Measurements from ENCODE around the gene FAT2.

The FAT2 gene, protein sequence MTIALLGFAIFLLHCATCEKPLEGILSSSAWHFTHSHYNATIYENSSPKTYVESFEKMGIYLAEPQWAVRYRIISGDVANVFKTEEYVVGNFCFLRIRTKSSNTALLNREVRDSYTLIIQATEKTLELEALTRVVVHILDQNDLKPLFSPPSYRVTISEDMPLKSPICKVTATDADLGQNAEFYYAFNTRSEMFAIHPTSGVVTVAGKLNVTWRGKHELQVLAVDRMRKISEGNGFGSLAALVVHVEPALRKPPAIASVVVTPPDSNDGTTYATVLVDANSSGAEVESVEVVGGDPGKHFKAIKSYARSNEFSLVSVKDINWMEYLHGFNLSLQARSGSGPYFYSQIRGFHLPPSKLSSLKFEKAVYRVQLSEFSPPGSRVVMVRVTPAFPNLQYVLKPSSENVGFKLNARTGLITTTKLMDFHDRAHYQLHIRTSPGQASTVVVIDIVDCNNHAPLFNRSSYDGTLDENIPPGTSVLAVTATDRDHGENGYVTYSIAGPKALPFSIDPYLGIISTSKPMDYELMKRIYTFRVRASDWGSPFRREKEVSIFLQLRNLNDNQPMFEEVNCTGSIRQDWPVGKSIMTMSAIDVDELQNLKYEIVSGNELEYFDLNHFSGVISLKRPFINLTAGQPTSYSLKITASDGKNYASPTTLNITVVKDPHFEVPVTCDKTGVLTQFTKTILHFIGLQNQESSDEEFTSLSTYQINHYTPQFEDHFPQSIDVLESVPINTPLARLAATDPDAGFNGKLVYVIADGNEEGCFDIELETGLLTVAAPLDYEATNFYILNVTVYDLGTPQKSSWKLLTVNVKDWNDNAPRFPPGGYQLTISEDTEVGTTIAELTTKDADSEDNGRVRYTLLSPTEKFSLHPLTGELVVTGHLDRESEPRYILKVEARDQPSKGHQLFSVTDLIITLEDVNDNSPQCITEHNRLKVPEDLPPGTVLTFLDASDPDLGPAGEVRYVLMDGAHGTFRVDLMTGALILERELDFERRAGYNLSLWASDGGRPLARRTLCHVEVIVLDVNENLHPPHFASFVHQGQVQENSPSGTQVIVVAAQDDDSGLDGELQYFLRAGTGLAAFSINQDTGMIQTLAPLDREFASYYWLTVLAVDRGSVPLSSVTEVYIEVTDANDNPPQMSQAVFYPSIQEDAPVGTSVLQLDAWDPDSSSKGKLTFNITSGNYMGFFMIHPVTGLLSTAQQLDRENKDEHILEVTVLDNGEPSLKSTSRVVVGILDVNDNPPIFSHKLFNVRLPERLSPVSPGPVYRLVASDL (N-terminal part only)

DNA sequence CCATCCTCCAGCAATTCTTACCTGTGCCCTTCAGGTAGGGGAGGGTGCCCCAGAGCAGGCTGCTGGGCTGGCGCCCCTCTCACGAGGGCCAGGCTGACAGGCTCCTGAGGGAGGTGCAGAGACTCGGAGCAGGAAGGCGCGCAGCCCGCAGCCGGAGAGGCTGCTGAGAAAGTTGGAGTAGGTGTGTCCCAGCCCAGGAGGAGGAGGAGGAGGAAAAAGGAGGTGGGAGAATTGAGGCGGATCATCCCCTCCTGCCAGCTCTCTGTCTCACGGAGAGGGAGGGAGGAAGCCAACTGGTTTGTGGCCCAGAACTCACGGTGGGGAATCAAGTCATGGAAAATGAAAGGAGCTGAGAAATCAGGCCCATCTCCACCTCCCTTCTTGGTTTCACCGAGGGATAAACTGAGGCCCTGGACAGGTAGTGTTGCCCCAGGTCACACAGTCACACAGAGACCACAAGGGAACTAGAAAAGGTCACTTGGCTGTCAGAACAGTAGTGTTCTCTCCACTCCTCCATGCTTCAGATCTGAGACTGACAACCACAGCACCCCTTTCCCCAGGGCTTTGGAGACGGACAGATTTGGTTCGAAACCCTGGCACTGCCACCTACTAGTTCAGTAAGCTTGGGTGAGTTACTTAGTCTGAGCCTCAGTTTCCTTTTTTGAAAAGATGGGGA, at the start of gene FAT2:
Gene FAT2 (minus strand): TSS at position 188 of the 676 bp plus-strand sequence. CDS start 22,400 bp downstream, outside the sequence.
- no peak for DNase-seq (ENCODE audit: low spot score)

DNA sequence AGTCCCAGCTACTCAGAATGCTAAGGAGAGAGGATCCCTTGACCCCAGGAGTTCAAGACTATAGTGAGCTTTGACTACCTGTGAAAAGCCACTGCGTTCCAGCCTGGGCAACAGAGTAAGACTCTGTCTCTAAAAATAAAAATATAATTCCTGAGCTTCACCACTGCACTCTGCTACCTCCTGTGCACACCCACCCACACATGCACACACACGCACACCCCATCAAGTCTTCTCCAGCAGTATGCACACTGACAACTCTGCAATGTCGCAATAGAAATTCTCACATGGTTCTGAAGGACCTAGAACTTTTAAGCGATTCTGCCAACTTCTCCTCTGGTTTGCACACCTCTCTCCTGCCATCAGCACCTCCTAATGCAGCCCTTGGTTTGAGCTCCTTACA, 47.5 kb upstream of the FAT2 start:
- no peak for DNase-seq (ENCODE audit: low spot score)

DNA sequence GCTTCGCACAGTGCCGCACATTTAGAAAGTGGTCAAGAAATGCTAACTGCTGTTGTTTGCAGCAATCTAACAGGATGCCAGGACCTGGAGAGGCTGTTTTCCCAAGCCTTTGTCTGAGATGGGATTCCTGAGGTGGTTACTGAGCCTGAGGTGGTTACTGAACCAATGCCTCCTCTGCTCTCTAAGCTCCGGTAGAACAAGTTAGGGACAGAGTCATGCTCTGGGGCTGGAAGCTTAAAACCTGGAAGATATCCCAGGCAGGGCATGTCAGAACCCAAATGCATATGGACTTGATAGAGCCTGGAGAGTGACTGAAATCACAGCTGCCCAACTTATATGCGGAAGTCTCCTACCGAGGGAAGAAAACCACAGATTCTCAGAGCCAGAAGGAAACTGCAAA, 46.5 kb upstream of the FAT2 start:
- no peak for DNase-seq (ENCODE audit: low spot score)

DNA sequence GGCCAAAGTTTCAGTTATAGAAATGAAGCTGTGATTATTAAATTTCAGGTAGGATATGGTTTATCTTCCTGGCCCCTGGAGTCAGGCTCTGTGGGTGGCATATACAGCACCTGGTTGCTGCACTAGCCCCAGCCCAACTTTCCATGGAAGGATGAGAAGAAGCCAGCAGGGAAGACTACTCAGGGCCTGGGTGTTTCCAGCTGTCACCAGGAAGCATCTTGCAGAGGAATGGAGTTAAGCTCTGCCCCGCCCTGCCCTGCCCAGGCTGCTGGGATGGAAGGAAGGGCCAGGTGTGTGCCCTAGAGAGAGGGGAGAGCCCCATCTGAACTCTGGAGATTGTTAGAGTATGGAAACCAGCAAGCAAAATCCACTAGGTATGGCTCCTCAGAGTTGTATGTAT, 42.8 kb upstream of the FAT2 start:
- no peak for DNase-seq (ENCODE audit: low spot score)

DNA sequence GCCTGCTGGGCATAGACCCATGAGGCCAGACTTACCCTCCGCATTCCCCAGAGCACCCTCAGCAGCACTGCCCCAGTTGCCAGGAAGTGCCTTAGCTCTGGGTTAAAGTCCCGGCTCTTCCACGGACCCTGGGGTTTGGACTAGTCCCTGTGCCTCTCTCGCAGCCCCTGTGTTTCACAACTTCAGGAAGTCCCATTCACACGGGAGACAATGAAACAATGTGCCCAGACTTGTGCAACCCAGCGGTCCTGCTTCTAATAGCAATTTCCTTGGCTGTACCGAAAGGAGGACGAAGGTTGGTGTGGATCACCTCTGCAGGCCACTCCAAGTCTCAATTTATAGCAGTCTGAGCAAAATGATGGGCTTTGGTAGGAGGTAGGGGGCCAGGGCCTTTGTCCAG, 41.8 kb upstream of the FAT2 start:
- DNase-seq (ENCODE audit: low spot score) = no peak

DNA sequence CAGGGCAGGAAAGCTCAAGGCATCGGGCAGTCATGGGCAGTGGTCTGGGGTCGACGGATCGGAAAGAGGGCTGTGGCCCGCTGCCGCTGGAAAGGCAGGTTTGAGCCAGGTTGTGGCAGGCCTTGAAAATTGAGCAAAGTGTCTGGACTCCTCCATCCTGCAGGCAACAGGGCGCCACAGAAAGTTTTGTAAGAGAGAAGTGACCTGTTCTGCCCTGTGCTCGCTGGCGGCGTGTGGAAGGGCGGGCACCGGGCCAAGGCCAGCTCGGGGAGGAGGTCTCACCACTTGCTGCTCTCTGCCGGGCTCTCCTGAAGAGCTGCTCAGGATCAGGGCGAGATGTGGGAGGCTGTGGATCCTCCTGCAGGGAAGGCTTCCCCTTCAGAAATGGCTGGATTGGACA, 41.4 kb upstream of the FAT2 start:
- DNase-seq (ENCODE audit: low spot score) = no peak

DNA sequence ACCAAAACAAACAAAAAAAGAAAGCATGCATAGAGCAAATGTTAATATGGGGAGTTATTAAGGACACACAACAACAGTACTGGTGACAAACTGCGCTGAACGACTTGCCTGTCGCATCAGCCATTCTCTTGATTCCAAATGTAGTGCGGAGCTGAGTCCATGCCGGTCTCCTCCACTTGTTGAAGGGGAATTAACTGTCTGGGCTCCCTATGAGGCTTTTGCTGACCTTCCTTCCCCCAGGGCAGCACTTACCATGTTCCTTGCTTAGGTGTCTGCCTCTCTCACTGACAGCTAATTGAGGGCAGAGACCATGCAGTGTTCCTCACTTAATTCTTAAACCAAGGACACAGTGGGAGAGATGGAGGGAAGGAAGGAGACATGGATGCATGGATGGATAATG, 40.8 kb upstream of the FAT2 start:
- no peak for DNase-seq (ENCODE audit: low spot score)

DNA sequence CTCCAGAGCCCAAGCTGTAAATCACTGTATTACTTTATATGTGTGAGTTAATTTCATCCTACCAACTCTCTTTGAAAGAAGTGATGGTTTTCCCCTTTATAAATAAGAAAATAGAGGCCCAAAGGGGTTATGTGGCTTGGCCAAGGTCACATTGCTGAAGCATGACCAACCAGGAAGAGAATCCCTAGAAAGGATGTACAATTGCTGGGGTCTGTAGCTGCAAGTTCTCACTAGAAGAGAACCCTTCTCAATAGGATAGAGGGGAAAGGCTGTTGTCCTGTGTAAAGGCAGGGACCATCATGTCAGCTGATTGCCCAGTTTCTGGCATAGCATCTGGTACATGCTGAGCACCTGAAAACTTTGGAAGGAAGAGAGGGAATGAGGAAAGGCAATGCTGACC, 39.0 kb upstream of the FAT2 start:
- no peak for DNase-seq (ENCODE audit: low spot score)

DNA sequence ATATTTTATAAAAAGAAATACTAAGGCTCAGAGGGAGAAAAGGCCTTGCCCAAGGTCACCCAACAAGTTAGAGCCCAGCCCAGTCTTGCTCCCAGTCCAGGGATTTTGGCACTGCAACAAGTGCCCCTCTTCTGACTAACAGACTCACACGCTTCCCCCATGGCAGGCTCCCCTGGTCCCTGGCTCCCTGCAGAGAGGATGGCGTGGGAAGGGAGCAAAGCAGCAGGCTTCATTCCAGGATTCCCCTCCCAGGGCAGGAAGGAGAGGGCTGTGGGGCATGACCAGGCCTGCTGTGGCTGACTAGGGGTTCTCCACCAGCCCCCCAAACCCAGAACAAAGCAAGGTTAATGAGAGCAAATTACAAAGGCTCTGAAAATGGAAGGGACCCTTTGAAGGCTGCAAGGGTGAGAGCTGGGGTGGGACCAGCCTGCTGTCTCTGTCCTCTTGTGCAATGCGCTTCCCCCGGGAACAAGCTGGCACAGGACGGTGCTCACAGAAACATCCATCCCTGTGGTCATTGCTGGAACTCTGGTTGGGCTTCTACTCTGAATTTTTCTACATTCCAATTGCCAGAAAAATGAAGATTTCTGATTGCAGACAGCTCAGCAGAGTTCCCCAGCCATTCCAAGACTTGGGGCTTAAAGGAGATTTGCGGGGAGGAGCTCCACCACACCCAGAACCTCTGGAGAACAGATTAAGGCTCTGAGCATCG, 37.1 kb upstream of the FAT2 start:
- DNase-seq (ENCODE audit: low spot score) = no peak

DNA sequence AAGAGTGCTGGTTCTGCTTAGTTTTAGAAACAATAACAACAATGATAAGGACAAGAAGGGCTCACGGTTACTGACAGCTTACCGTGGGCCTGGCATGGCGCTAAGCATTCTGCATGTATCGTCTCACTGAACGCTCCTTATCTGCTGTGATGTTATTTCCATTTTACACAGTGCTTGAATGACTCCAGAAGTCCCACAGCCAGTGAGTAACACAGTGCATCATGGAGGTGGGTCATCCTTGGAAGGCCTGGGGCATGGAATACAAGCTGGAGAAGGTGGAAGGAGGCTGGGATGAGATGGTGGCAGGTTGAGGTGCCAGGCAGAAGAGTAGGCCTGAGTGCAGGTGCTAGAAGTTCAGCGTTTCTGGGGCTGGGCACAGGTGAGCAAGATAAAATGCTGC, 36.5 kb upstream of the FAT2 start:
- no peak for DNase-seq (ENCODE audit: low spot score)

DNA sequence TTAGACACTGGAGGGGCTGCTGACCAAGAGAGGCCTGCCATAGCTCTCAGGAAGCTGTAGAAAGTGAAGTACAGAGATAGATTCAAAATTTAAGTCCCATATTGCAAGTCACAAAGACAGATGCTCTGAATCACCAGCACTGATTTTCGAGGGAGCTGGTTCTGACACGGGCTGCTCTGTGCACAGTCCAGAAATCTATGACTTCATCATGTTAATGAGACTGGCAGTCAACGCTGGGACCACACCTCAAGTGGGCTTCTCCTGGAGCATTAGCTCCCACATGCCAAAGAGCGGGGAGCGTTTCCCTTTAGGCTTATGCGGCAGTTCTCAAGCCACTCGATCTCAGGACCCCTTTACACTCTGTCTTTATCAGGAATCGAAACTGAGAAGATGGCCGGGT, 34.2 kb upstream of the FAT2 start:
- no peak for DNase-seq (ENCODE audit: low spot score)

DNA sequence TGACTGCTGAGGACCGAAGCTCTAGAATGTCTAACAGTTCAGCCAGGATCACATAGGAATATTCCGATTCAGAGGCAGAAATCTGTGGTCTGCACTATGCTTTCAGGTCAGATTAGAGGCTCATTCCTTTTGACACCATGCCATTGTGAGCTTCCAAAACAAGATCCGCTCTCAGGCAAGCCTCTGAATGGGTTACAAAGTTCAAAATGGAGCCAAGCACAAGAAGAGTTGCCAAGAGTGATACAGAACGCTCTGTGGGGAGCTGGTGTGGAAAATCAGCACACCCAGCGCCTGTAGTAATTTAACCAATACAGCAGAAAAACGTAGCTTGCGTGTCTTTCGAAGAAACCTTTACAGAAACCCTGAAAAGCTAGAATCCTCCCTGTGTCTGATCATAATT, 33.3 kb upstream of the FAT2 start:
- no peak for DNase-seq (ENCODE audit: low spot score)

DNA sequence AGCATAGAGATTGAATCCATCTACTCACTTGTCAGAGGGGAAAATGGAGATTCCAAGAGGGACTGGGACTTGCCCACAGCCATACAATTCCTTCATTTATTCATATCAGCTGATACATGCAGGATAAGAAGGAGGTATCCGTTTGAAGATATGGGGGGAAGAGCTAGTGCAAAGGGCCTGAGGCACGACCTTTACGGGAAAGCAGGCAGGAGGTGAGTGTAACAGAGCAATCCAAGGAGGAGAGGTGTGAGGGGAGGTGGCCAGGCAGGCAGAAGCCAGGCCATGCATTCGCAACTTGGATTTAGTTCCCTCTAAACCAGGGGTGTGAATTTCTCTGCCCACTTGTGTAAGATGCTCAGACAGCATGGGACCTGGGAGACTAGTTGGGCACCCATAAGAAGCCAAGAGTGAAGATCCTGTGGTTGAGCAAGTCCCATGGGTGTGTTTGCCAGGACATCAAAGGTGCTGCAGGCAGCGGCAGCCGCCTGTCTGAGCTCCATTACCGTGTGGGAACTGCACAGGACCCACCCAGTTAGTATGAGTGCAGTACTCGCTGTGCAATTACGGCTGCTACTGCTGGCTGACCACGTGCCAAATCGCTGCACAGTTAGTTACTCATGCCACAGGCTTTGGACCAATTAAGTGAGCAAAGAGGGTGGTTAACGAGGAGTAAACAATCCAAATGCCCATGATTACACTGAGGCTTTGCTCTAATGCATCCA, 31.4 kb upstream of the FAT2 start:
- DNase-seq (ENCODE audit: low spot score) = no peak

DNA sequence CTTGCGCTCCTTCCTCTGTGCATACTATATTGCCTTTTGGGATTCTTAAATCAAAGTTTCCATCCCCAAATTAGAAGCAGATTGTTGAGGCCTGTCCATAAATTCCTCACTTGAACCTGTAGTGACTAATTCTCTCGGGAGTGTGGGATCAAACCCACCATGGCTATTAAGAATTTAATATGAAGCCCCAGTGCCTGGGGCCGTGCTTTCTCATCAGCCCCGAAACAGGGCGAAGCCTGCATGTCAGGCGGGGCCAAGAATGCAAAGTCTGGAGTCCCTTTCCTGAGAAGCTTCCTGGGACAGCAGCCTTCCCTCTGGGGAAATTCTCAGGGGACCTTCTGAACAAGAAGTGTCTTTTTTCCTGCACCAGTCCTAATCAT, 29.3 kb upstream of the FAT2 start:
- no peak for DNase-seq (ENCODE audit: low spot score)

DNA sequence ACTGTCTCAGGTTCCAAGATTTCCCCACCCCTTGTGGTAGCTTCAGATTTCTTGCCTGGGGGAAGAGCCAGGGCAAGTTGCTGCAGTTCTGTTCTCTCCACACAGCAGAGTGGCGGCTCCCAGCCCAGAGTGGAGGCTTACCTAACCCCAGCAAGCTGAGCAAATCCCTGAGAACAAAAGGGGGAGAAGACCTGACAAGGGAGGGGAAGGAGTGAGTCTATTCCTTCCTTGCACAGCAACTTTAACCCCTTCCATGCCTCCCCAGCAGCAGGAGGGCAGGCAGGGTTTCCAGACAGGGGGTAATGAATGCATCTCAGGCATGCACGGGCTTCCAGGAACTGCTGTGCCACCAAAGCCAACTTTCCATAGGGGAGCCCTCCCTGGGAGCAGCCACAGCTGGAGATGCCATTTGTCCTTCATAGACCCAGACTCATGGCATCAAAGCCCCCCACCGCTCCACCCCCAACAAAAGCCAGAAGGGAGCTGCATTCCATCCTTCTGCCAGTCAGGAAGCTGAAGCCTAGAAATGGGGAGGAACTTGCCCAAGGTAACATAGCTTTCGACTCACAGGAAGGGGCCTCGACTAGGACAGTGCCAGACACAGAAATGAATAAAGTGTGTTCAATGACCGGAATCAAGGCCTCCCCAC, 28.8 kb upstream of the FAT2 start:
- no peak for DNase-seq (ENCODE audit: low spot score)

DNA sequence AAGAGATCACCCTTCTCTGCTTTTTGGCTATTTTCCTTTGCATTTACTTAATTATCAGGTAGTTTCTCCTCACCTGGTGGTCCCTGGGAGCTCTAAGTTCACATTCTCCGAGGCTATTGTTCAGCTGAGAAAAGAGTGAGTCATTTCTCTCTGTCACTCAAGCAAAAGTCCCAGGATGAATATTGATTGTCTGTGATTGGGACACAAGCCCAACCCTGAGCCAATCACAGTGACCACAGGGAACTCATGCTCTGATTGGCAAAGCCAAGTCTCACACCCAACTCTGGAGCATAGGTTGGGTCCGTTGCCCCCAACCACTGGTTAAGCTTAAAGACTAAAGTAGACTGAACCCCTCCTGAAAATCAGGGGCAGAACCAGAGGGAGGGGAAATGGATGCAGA, 27.8 kb upstream of the FAT2 start:
- no peak for DNase-seq (ENCODE audit: low spot score)

DNA sequence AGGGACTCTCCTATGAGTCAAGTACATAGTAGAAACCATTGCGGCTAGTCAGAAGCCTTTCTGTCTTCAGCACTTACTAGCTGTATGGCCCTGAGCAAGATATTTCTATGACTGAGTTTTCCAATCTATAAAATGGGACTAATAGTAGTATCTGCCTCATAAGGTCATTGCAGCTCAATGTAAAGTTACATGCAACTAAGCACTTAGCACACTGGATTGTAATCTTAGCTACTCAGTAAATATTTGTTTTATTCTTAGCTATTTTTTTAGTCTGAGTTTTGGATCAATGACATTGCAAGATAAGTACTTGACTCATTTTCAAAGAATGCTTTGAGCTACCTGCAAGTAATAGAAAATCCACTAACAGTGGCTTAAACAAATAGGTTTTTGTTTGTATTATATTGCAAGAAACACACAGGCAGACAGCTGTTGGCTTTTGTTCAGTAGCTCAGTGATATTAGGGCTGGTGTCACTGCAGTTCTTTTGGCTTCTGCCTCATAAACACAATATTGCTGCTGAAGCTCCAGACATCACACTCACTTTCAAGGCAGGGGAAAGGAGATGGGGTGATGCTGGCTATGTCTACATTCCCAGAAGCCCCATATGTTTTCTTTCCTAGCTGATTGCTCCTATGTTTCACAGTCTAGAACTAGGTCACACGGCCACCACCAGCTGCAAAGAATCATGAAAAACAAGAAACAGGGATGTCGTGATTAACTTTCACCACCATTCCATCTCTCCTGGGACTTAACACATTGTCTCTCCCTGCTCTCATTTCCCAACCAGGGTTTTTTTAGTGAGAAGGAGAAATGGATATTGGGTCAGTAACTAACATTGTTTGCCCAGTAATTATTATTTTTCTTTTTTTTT, 26.9 kb upstream of the FAT2 start:
- no peak for DNase-seq (ENCODE audit: low spot score)

DNA sequence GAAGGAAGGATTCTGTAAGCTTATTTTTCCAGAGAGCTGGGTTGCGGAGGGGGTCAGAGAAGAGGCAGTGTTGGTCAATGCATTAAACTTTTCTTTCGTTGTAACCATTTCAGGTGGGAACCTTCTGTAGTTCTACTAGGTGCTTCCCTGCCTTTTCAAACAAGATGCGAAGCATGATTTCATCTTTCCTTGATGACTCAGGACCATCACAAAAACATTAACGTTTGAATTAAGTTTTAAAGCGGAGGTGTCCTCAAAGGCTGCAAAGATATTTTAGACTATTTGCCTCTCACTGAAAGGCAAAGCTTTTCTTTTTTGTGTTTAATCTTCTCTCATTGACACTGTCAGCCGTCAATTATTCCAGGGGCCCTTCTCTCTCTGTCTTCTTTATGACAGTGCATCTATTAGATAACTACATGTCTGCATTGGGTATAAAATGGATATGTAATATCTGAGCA, 26.3 kb upstream of the FAT2 start:
- DNase-seq (ENCODE audit: low spot score) = no peak

DNA sequence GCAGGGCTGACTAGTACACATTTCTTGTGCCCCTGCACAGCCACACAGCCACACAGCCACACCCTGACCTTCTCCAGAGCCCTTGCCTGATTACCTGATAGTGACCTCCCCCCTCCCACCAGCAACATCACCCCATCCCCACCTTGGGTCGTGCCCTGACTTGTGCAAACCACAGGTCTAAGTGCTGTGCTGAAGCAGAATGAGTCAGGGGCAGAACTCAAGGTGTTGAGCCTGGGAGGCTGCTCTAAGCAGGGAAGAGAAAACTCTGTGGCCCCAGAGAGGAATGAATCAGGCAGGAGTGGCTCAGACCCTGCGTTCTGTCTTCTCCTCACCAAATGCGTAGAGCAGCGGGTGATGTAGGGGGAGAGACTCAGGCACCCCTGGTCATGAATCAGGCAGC, 24.3 kb upstream of the FAT2 start:
- no peak for DNase-seq (ENCODE audit: low spot score)

Data from CD4-positive, alpha-beta T cell treated with Interleukin-6 at 100 ng/mL for 8 hours (primary cell).